B cell (primary cell): ENCODE results near the gene SCPEP1. TPM values are rescaled to one million over a fixed set of nuclear protein-coding genes. Genes with fewer than 3 reads are reported as not detected.

ENCODE experiments used
- ATAC-seq: fragments of 200-7000 bp; cut with Tn5 transposase; one replicate; pipeline ENCODE4 v1.10.0; 2021; ENCODE audit warnings: low read depth, mild to moderate bottlenecking, moderate number of reproducible peaks, moderate library complexity
- CTCF ChIA-PET: fragments of 350-600 bp; sonication (Branson Sonifier 250); formaldehyde crosslinking; loops from one replicate; lab custom pipeline; 2021; ENCODE audit warnings: antibody characterized with exemption, inconsistent platforms; lab: Charles Lee
- POLR2A ChIA-PET: fragments of 350-600 bp; sonication (Branson Sonifier 250); formaldehyde crosslinking; loops from one replicate; lab custom pipeline; 2021; ENCODE audit warnings: antibody characterized with exemption; lab: Charles Lee
- DNase-seq: peaks from one replicate; pipeline ENCODE4 v3.0.0; 2013
- H2AFZ ChIP-seq: 2 replicates; pipeline ENCODE4 v1.6.1; 2012; ENCODE audit warnings: mild to moderate bottlenecking, low read depth, low read length; ENCODE audit not compliant: insufficient read depth, poor library complexity, severe bottlenecking
- H3K27ac ChIP-seq, 2 donors: 1 replicate in 1 of 2; 2 replicates in 1 of 2; pipeline ENCODE4 v1.5.1; 2012 to 2013; ENCODE audit warnings: low read length in 2 of 2, mild to moderate bottlenecking in 2 of 2, moderate library complexity in 1 of 2
- H3K27me3 ChIP-seq, 4 experiments: fragments of 200-600 bp in 1 of 4; sonication (generic) in 1 of 4; replicated peaks in 1 of 4; 1 replicate in 2 of 4; 2 replicates in 2 of 4; pipeline versions ENCODE4 v1.6.1 to v1.7.0; 2013 to 2016; ENCODE audit warnings: low read length in 3 of 4, mild to moderate bottlenecking in 2 of 4, mixed read lengths in 1 of 4, moderate library complexity in 1 of 4; ENCODE audit not compliant: insufficient read depth in 4 of 4, control insufficient read depth in 3 of 4; ENCODE audit errors: control extremely low read depth in 1 of 4
- H3K36me3 ChIP-seq, 2 experiments: replicated peaks in 1 of 2; 1 replicate in 1 of 2; 2 replicates in 1 of 2; pipeline versions ENCODE4 v1.6.1 to v1.7.1; 2013; ENCODE audit warnings: low read length in 1 of 2; ENCODE audit not compliant: insufficient read depth in 2 of 2, control insufficient read depth in 1 of 2; ENCODE audit errors: control extremely low read depth in 1 of 2, extremely low read depth in 1 of 2
- H3K4me1 ChIP-seq, 2 donors: fragments of 200-600 bp in 1 of 2; sonication (generic) in 1 of 2; 1 replicate in 1 of 2; 2 replicates in 1 of 2; pipeline versions ENCODE4 v1.5.1 to v1.6.1; 2013 to 2017; ENCODE audit warnings: low read length in 2 of 2; ENCODE audit not compliant: control insufficient read depth in 2 of 2, insufficient read depth in 2 of 2
- H3K4me2 ChIP-seq: replicated peaks from 2 replicates; pipeline ENCODE3; 2012; ENCODE audit warnings: mild to moderate bottlenecking, low read depth, low read length; ENCODE audit not compliant: poor library complexity, severe bottlenecking
- H3K4me3 ChIP-seq, 5 experiments: fragments of 200-600 bp in 1 of 5; sonication (generic) in 1 of 5; 1 replicate in 3 of 5; 2 replicates in 2 of 5; pipeline versions ENCODE4 v1.5.1 to v1.7.0; 2011 to 2016; ENCODE audit warnings: low read length in 4 of 5, mild to moderate bottlenecking in 4 of 5, low read depth in 2 of 5, control low read depth in 1 of 5, moderate library complexity in 1 of 5; ENCODE audit not compliant: insufficient read depth in 1 of 5; ENCODE audit errors: control extremely low read depth in 1 of 5, extremely low read depth in 1 of 5
- H3K79me2 ChIP-seq: fragments of 200-600 bp; sonication (generic); one replicate; pipeline ENCODE4 v1.6.0; 2016; ENCODE audit warnings: low read length; ENCODE audit not compliant: control insufficient read depth, insufficient read depth
- H3K9ac ChIP-seq: fragments of 200-600 bp; sonication (generic); 2 replicates; pipeline ENCODE4 v1.6.1; 2017; ENCODE audit warnings: mild to moderate bottlenecking, low read length, moderate library complexity
- H3K9me3 ChIP-seq, 3 donors: one replicate each; pipeline versions ENCODE4 v1.6.1 to v1.7.1; 2013; ENCODE audit warnings: low read length in 2 of 3; ENCODE audit not compliant: control insufficient read depth in 2 of 3, insufficient read depth in 1 of 3; ENCODE audit errors: control extremely low read depth in 1 of 3
- H4K20me1 ChIP-seq: 2 replicates; pipeline ENCODE4 v1.6.0; 2012; ENCODE audit warnings: mild to moderate bottlenecking, low read length; ENCODE audit not compliant: insufficient read depth, control insufficient read depth, poor library complexity, severe bottlenecking
- H3K27ac Mint-ChIP-seq: one replicate; pipeline ENCODE4 v1.8.0; 2021; ENCODE audit warnings: mixed read lengths
- H3K27me3 Mint-ChIP-seq: one replicate; pipeline ENCODE4 v1.8.0; 2021; ENCODE audit warnings: mixed read lengths
- H3K4me1 Mint-ChIP-seq: one replicate; pipeline ENCODE4 v1.8.0; 2021; ENCODE audit warnings: mixed read lengths
- H3K4me3 Mint-ChIP-seq: one replicate; pipeline ENCODE4 v1.8.0; 2021; ENCODE audit warnings: mixed read lengths
- H3K9me3 Mint-ChIP-seq: one replicate; pipeline ENCODE4 v1.8.0; 2022; ENCODE audit warnings: mixed read lengths; ENCODE audit not compliant: insufficient read depth
- EZH2 ChIP-seq: IDR thresholded peaks from 2 replicates; pipeline ENCODE4 v1.6.1; 2012; ENCODE audit warnings: borderline replicate concordance, low read depth, mild to moderate bottlenecking, moderate library complexity, low read length; ENCODE audit not compliant: insufficient read depth, poor library complexity, severe bottlenecking
- WGBS: methylation state at CpG from one replicate; pipeline ENCODE4 v1.1.5; 2013; ENCODE audit warnings: missing lambda C conversion rate; ENCODE audit not compliant: insufficient coverage; 5-methylcytosine and 5-hydroxymethylcytosine counted together
- intact Hi-C: fragments of 100-400 bp; cut with micrococcal nuclease; formaldehyde crosslinking; loops from one replicate; pipeline ENCODE4 v1.10.0; 2022
- polyA plus RNA-seq: library from polyadenylated mRNA; depleted of rRNA; stranded (reverse); fragments of >200 nt; gene quantifications from 2 replicates; pipeline ENCODE4 v1.2.3, GENCODE V29; 2012
- total RNA-seq, 2 donors: library from RNA; stranded (reverse); fragments of 120-200 nt in 1 of 2; gene quantifications; 1 replicate in 1 of 2; 2 replicates in 1 of 2; pipeline versions ENCODE4 v1.2.3 to v1.2.4, GENCODE V29; 2013 to 2022
- TF ChIP-seq, protein P1 (sequence below): fragments of 200-600 bp; IDR thresholded peaks from one replicate; pipeline ENCODE4 v1.8.0; 2022; ENCODE audit warnings: antibody characterized with exemption, mild to moderate bottlenecking

Gene SCPEP1
- total and polyA plus RNA-seq, 2 donors (not counting 1 experiment from before 2014, with no cell fraction given), result 66.6 to 121 TPM

DNA sequence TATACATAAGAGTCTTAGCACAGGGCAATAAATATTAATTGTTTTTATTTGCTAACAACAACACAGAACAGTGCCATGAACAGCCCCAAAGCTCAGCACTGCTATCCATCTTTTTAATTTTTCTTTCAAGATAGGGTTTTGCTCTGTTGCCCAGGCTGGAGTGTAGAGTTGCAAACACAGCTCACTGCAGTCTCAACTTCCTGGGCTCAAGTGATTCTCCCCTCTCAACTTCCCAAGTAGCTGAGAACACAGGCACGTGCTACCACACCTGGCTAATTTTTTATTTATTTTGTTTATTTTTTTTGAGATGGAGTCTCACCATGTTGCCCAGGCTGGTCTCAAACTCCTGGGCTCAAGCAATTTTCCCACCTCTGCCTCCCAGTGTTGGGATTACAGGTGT lies 59.5 kb downstream of the SCPEP1 start:
- H3K4me1 Mint-ChIP-seq, result no peaks in the 10 kb centered on the region
- WGBS, result no CpG with 5 or more reads among the region's 1 CpG
- no peaks in the 10 kb centered on the region for H3K9me3 ChIP-seq
- ATAC-seq (no peak), DNase-seq (no peak)
- H3K79me2 ChIP-seq, result no peaks in the 10 kb centered on the region
- no peaks in the 10 kb centered on the region for H3K36me3 ChIP-seq
- no peak for TF ChIP-seq EZH2
- TF ChIP-seq, protein P1, sequence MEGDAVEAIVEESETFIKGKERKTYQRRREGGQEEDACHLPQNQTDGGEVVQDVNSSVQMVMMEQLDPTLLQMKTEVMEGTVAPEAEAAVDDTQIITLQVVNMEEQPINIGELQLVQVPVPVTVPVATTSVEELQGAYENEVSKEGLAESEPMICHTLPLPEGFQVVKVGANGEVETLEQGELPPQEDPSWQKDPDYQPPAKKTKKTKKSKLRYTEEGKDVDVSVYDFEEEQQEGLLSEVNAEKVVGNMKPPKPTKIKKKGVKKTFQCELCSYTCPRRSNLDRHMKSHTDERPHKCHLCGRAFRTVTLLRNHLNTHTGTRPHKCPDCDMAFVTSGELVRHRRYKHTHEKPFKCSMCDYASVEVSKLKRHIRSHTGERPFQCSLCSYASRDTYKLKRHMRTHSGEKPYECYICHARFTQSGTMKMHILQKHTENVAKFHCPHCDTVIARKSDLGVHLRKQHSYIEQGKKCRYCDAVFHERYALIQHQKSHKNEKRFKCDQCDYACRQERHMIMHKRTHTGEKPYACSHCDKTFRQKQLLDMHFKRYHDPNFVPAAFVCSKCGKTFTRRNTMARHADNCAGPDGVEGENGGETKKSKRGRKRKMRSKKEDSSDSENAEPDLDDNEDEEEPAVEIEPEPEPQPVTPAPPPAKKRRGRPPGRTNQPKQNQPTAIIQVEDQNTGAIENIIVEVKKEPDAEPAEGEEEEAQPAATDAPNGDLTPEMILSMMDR, result no peak
- H3K4me1 ChIP-seq, result no peaks in the 10 kb centered on the region
- no peaks in the 10 kb centered on the region for H4K20me1 ChIP-seq
- ChIA-PET CTCF (no interaction called here), POLR2A (no interaction called here)
- no peak overlapping the region for H3K4me3 Mint-ChIP-seq
- H3K4me2 ChIP-seq, result no peak overlapping the region
- H3K27me3 ChIP-seq, result peaks cover 0 to 24% (median 7%) of the 10 kb centered on the region in 4 experiments
- H3K9ac ChIP-seq, result no peak overlapping the region
- H3K27ac ChIP-seq, result no peak overlapping the region
- H3K27ac Mint-ChIP-seq, result no peak overlapping the region
- H3K9me3 Mint-ChIP-seq, result no peaks in the 10 kb centered on the region
- intact Hi-C loops, result no loop called here
- no peak overlapping the region for H2AFZ ChIP-seq
- no peak overlapping the region for H3K4me3 ChIP-seq
- H3K27me3 Mint-ChIP-seq, result peaks cover 32% of the 10 kb centered on the region

DNA sequence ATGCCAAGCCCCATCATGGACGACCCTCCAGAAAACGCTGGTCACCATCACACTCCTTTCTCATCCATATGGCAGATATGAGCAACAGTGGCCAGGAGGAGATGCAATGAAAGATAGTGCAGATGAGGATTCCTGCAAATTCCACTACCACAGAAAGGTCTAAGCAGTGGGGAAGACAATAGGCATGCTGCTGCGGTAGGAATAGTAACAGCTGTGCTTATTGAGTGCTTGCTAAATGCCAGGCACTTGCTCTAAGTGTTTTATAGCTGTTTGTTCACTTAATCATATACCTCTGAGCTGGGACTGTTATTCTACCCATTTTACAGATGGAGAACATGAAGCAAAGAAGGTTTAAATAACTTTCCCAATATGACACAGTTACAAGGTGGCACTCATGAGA lies 60.6 kb downstream of the SCPEP1 start:
- Histone ChIP-seq H3K79me2 (no peaks in the 10 kb centered on the region), H3K4me1 (no peaks in the 10 kb centered on the region), H3K9me3 (peaks cover 0 to 1% (median 0%) of the 10 kb centered on the region in 3 donors), H4K20me1 (no peaks in the 10 kb centered on the region), H3K27me3 (peaks cover 0 to 24% (median 9%) of the 10 kb centered on the region in 4 experiments), H3K36me3 (no peaks in the 10 kb centered on the region), H3K4me2 (no peak overlapping the region), H3K4me3 (no peak overlapping the region), H2AFZ (no peak overlapping the region), H3K9ac (no peak overlapping the region), H3K27ac (no peak overlapping the region)
- ChIA-PET POLR2A (no interaction called here), CTCF (no interaction called here)
- Mint-ChIP-seq H3K27me3 (peaks cover 40% of the 10 kb centered on the region), H3K4me3 (no peak overlapping the region), H3K4me1 (no peaks in the 10 kb centered on the region), H3K9me3 (no peaks in the 10 kb centered on the region), H3K27ac (no peak overlapping the region)
- intact Hi-C loops, result no loop called here
- TF ChIP-seq EZH2, result no peak
- TF ChIP-seq, protein P1, result no peak
- DNase-seq, result no peak
- no peak for ATAC-seq
- no CpG with 5 or more reads among the region's 3 CpGs for WGBS
